ENCODE results near the gene EPB41L4A.
"Not testable (repeated sequence)": the region's sequence is repeated elsewhere in the genome, so short reads cannot be mapped to it uniquely, and the experiment has no call there.

Gene EPB41L4A

DNA sequence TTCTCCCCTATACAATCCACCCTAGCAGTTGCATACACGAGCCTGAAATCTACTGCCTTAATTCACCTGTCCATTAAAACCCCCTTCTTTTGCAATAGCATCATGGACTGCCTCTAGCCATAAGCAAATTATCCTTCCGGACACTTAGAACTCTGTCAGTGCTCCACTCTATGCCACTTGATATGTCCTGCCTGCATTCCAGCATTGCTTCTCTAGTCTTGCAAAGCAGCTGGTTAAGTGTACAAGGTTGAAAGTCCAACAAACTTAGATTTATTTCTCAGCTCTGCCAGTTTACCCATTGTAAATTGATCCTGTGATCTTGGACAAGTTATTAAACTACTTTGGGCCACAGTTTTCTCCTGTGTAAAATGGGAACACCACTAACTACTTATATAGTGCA, 197.9 kb downstream of the EPB41L4A start:
- H3K36me3 Mint-ChIP-seq (ENCODE audit: low read depth), result no peaks in the 10 kb centered on the region
- H3K9me3 Mint-ChIP-seq, result no peaks in the 10 kb centered on the region
- H3K27ac Mint-ChIP-seq, result no peak overlapping the region
- H3K27me3 Mint-ChIP-seq (ENCODE audit: low read depth), result peaks cover 5% of the 10 kb centered on the region
- H3K4me3 Mint-ChIP-seq, result no peak overlapping the region
- no peaks in the 10 kb centered on the region for H3K4me1 Mint-ChIP-seq (ENCODE audit: low read depth)

DNA sequence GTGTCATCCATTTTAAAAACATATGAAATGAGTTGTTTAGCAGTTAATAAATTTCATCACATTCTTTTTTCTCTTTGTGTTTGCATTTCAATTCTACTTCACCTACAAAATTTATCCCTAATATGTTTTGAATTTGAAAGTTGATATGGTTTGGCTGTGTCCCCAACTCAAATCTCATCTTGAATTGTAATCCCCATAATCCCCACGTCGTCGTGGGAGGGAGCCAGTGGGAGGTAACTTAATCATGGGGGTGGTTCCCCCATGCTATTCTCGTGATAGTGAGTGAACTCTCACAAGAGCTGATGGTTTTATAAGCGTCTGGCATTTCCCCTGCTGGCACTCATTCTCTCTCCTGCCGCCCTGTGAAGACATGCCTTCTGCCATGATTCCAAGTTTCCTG, 200.1 kb downstream of the EPB41L4A start:
- Mint-ChIP-seq H3K36me3 (ENCODE audit: low read depth) (no peaks in the 10 kb centered on the region), H3K27ac (no peak overlapping the region), H3K9me3 (no peaks in the 10 kb centered on the region), H3K27me3 (ENCODE audit: low read depth) (peaks cover 5% of the 10 kb centered on the region), H3K4me1 (ENCODE audit: low read depth) (no peaks in the 10 kb centered on the region), H3K4me3 (no peak overlapping the region)

DNA sequence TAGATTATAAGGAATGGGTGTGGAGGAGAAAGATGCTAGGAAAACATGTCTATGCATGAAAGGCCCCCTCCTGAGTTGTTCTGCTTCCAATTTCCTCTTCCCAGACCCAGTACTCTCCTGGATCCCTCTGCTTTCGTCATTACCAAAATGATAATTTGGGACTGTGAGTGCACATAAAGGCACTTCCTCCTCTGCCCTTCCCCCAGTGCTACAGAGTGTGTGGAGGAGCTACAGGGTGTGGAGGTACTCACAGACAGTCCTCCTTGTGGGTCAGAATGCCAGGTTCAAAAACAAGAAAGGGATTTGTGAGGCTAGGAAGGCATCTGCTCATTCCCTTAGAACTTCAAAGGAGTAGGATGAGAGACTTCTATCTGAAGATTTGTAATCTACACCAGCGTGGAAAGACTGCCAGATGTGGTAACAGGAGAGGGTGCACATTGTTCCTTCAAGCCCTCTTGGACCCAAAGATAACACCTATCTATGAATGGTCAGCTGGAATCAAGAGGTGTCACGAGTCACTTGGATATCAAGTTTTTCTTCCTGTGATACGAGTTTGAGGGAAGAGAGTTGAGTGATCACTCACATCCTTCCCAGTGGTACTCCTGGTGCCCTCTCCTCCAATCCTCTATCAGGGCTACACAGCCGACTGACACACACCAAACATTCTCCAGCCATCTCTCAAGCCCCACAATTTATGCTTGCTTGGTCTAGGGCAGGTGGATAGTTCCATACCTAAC, 201.1 kb downstream of the EPB41L4A start:
- Mint-ChIP-seq H3K27ac (no peak overlapping the region), H3K36me3 (ENCODE audit: low read depth) (no peaks in the 10 kb centered on the region), H3K27me3 (ENCODE audit: low read depth) (peaks cover 5% of the 10 kb centered on the region), H3K4me3 (no peak overlapping the region), H3K4me1 (ENCODE audit: low read depth) (no peaks in the 10 kb centered on the region), H3K9me3 (no peaks in the 10 kb centered on the region)

DNA sequence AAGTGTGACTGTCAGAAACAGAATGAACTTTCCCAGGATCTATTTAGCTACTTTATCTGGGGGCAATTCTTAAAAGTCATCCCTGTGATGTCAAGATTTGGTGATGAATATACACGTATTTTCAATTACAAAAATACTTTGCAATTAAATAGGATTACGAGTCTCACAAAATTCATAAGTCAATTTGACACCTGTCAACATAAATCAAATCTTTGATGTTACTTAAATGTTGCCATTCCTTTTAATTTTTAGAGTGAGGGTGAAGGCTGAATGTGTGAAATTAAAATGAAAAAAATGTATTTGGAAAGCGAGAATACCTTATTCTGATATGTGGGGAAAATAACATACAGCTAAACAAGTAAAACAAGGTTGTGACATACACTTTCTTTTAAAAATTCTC, 202.9 kb downstream of the EPB41L4A start:
- no peak overlapping the region for H3K27ac Mint-ChIP-seq
- H3K36me3 Mint-ChIP-seq (ENCODE audit: low read depth), result no peaks in the 10 kb centered on the region
- H3K27me3 Mint-ChIP-seq (ENCODE audit: low read depth), result peaks cover 5% of the 10 kb centered on the region
- H3K9me3 Mint-ChIP-seq, result no peaks in the 10 kb centered on the region
- H3K4me1 Mint-ChIP-seq (ENCODE audit: low read depth), result no peaks in the 10 kb centered on the region
- no peak overlapping the region for H3K4me3 Mint-ChIP-seq

DNA sequence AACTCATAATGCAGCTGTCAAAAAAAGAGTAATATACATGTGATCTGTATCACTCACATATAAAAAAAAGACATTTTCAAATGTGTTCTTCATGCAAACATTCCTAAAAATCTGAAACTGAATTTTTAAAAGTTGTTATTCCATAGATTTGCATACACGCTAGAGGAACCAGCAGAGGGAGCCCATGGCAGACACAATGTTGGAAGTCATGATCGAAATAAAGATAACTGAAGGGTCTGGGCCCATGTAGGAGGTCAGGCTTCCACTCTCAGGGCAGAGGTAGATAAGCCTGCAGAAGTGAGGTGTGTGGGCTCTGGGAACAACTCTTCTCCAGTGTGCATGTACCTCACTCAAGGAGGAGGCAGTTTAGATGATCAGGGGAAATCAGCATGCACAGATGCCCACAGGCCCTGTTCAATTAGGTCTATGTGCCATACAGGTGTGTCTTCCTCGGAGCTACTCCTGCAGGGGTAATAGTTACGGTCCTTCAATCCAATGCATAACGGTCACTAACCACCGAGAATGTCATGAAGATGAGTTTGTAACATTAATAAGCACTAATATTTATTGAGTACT, 208.6 kb downstream of the EPB41L4A start:
- Mint-ChIP-seq H3K27me3 (ENCODE audit: low read depth) (peaks cover 4% of the 10 kb centered on the region), H3K9me3 (no peaks in the 10 kb centered on the region), H3K36me3 (ENCODE audit: low read depth) (no peaks in the 10 kb centered on the region), H3K4me3 (no peak overlapping the region), H3K4me1 (ENCODE audit: low read depth) (no peaks in the 10 kb centered on the region), H3K27ac (no peak overlapping the region)

DNA sequence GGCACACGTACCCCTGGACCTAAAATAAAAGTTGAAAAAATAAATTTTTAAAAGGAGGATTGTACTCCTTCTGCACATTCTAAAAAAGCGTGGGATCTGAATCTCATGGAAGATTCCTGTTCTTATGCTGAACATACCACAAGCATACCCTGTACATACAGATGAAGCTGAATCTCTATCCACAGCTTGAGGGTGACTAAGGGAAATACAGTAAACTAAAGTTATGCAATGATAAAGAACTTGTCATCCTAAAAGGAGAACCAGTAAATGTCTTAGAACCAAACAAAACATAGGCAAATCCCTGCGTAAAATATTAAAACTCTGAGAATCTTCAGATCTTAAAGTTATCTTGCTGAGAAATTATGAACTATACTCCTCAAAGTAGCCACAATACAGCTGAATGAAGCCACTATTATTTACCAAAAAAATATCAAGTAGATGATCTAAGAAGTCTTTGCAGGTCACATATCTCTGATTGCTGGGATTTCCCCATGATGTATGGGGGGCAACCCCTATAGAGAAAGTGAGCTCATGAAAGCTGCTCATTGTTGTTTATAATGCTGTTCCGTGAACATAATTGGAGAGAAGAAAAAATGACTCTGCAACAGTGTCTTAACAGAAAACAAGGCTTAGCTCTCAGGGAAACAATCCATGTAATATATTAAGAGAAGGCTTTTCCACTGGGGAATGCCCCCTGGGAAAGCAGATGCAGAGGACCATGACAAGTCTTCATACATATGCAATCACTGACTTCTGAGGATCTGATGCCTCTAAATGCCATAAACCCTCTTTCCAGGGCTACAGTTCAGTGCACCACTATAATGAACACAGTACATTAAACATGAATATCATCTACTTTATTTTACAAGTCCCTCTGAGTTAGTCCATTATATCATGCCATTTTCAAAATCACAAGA, 210.1 kb downstream of the EPB41L4A start:
- H3K4me3 Mint-ChIP-seq, result no peak overlapping the region
- no peaks in the 10 kb centered on the region for H3K4me1 Mint-ChIP-seq (ENCODE audit: low read depth)
- H3K27ac Mint-ChIP-seq, result no peak overlapping the region
- H3K27me3 Mint-ChIP-seq (ENCODE audit: low read depth), result peaks cover 4% of the 10 kb centered on the region
- H3K36me3 Mint-ChIP-seq (ENCODE audit: low read depth), result no peaks in the 10 kb centered on the region
- H3K9me3 Mint-ChIP-seq, result no peaks in the 10 kb centered on the region

DNA sequence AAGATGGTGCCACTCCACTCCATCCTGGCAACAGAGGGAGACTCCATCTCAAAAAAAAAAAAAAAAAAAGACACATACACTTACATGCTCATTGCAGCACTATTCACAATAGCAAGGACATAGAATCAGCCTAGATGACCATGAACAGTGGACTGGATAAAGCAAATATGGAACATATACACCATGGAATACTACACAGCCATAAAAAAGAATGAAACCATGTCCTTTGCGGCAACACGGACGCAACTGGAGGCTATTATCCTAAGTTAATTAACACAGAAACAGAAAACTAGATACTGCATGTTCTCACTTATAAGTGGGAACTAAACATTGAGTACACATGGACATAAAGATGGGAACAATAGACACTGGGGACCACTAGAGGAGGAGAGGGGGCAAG, 210.9 kb downstream of the EPB41L4A start:
- not testable (repeated sequence) for H3K4me1 Mint-ChIP-seq (ENCODE audit: low read depth); H3K9me3 Mint-ChIP-seq

DNA sequence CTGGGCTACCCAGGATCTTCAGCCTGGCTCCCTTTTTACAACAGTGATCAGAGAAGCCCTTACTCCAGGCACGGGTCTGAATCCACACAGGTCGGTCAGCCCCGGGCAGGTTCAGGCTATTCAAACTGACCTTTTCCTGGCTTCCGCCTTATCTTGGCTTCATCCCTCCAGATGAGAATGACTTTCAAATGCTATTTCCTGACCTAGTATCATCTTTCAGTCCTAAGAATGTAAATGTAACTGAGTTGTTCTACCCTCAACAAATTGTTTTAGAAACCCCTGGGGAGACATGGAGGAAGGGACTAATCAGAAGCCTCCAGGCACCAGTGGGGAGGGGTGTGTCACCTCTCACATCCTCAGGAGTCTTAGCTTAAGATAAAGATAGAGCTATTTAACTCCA, 213.2 kb downstream of the EPB41L4A start:
- H3K9me3 Mint-ChIP-seq, result no peaks in the 10 kb centered on the region
- no peaks in the 10 kb centered on the region for H3K4me1 Mint-ChIP-seq (ENCODE audit: low read depth)
- H3K27me3 Mint-ChIP-seq (ENCODE audit: low read depth), result peaks cover 4% of the 10 kb centered on the region
- H3K4me3 Mint-ChIP-seq, result no peak overlapping the region
- H3K27ac Mint-ChIP-seq, result no peak overlapping the region
- H3K36me3 Mint-ChIP-seq (ENCODE audit: low read depth), result no peaks in the 10 kb centered on the region

More for the DNA sequence above, 210.9 kb downstream of the EPB41L4A start:
- not testable (repeated sequence) for H3K36me3 Mint-ChIP-seq (ENCODE audit: low read depth); H3K4me3 Mint-ChIP-seq; H3K27me3 Mint-ChIP-seq (ENCODE audit: low read depth); H3K27ac Mint-ChIP-seq

DNA sequence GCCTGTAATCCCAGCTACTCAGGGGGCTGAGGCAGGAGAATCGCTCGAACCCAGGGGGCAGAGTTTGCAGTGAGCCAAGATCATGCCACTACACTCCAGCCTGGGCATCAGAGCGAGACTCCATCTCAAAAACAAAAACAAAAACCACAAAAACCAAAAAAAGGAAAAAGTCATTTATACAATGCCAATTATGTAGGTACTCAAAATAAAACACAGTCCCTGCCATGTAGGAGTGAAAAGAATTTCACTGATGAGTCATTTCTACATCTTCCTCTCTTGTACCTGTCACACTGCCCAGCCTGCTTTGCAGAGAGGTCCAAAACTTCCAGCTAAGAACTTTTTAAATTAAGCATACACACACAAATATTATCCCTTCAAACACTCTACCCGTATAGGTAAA, 215.8 kb downstream of the EPB41L4A start:
- Mint-ChIP-seq H3K4me1 (ENCODE audit: low read depth) (no peaks in the 10 kb centered on the region), H3K27ac (no peak overlapping the region), H3K4me3 (no peak overlapping the region), H3K36me3 (ENCODE audit: low read depth) (no peaks in the 10 kb centered on the region), H3K9me3 (no peaks in the 10 kb centered on the region), H3K27me3 (ENCODE audit: low read depth) (peaks cover 4% of the 10 kb centered on the region)

DNA sequence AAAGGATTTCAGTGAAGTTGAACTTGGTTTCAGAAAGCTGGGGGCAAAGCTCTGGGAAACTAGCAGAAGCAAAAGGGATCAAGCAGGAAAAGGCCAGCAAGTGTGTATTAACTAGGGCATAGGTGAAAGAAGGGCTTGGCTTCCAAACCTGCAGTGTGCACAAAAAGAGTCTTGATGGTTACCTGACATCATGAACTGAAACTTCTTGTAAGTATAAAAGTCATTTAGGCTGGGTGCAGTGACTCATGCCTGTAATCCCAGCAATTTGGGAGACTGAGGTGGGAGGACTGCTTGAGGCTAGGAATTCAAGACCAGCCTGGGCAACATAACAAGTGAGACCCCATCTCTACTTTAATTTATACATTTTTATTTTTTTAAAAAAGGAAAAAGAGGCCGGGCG, 216.4 kb downstream of the EPB41L4A start:
- Mint-ChIP-seq H3K27me3 (ENCODE audit: low read depth) (peaks cover 4% of the 10 kb centered on the region), H3K4me1 (ENCODE audit: low read depth) (no peaks in the 10 kb centered on the region), H3K9me3 (no peaks in the 10 kb centered on the region), H3K4me3 (no peak overlapping the region), H3K36me3 (ENCODE audit: low read depth) (no peaks in the 10 kb centered on the region), H3K27ac (no peak overlapping the region)

DNA sequence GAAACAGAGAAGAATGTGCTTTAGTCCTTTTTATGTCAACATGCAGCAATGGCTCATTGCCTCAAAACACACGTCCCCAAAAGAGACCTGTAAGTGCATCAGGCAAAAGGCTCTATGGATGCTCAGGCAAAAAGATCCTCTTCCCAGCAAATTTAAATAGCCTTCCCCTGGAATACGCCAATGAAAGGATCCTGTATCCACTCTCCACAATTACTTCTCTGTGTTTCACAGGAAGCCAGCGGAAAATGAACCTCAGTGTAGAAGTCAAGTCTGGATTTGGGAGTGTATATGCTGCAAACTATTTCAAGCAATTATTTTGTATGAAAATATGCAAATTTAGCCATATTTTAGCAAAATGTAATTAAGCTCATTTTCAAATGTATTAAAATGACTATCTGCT, 217.9 kb downstream of the EPB41L4A start:
- Mint-ChIP-seq H3K36me3 (ENCODE audit: low read depth) (no peaks in the 10 kb centered on the region), H3K4me1 (ENCODE audit: low read depth) (no peaks in the 10 kb centered on the region), H3K4me3 (no peak overlapping the region), H3K27me3 (ENCODE audit: low read depth) (no peaks in the 10 kb centered on the region), H3K9me3 (no peaks in the 10 kb centered on the region), H3K27ac (no peak overlapping the region)

DNA sequence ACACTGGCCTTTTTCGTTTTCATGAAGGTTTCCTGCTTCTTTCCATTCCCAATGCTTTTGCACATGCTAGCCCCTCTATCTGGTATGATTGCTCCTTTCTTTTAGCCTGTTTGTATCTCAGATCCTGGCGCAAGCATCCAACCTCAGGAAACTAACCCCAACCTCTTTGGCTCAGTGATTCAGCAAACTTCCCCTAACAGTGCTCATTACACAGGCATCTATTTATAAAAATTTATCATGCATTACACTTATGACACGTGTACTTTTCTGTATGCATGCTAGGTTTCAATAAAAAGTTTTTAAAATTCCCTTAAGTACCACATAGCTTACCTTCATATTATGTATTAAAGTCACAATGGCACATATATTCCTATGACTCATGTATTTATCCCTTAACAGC, 218.9 kb downstream of the EPB41L4A start:
- Mint-ChIP-seq H3K27me3 (ENCODE audit: low read depth) (no peaks in the 10 kb centered on the region), H3K4me1 (ENCODE audit: low read depth) (no peaks in the 10 kb centered on the region), H3K9me3 (no peaks in the 10 kb centered on the region), H3K27ac (no peak overlapping the region), H3K36me3 (ENCODE audit: low read depth) (no peaks in the 10 kb centered on the region), H3K4me3 (no peak overlapping the region)

DNA sequence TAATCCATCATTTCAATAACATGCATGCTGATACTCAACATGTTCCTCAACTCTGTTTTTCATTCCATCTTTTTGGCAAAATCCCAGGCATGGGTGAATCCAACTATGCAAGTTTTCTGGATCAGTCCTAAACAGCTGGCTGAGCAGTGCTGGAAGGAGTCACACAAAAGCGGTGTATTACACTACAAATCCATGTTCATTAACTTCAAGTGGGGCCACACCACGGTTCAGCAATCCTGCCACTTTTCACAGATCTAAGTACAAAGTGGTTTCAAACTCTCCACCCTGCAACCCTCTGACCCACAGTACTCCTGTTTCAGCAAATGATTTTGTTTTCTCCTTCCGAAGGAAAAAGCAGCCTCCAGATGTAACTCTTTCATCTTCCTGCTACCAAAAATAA, 222.5 kb downstream of the EPB41L4A start:
- H3K9me3 Mint-ChIP-seq, result no peaks in the 10 kb centered on the region
- H3K27me3 Mint-ChIP-seq (ENCODE audit: low read depth), result no peaks in the 10 kb centered on the region
- H3K36me3 Mint-ChIP-seq (ENCODE audit: low read depth), result no peaks in the 10 kb centered on the region
- H3K4me3 Mint-ChIP-seq, result no peak overlapping the region
- H3K4me1 Mint-ChIP-seq (ENCODE audit: low read depth), result no peaks in the 10 kb centered on the region
- no peak overlapping the region for H3K27ac Mint-ChIP-seq

DNA sequence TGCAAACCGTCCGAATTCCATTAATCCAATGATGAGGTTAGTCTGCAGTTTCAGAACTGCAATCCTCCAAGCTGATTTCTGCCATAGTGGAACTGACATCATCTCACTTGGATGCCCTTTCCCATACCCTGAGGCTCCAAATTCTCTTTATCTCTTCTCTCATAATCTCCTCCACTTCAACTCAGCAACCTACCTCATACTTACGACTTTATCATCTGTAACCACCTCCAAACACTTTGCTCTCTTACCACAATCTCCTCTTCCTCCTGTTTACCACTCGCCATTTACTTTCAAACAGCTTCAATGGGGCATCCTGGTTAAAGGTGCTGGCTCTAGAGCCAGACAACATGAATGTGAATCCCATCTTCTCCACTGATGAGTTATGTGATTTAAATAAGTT, 223.2 kb downstream of the EPB41L4A start:
- Mint-ChIP-seq H3K4me1 (ENCODE audit: low read depth) (no peaks in the 10 kb centered on the region), H3K36me3 (ENCODE audit: low read depth) (no peaks in the 10 kb centered on the region), H3K4me3 (no peak overlapping the region), H3K9me3 (no peaks in the 10 kb centered on the region), H3K27me3 (ENCODE audit: low read depth) (no peaks in the 10 kb centered on the region), H3K27ac (no peak overlapping the region)

DNA sequence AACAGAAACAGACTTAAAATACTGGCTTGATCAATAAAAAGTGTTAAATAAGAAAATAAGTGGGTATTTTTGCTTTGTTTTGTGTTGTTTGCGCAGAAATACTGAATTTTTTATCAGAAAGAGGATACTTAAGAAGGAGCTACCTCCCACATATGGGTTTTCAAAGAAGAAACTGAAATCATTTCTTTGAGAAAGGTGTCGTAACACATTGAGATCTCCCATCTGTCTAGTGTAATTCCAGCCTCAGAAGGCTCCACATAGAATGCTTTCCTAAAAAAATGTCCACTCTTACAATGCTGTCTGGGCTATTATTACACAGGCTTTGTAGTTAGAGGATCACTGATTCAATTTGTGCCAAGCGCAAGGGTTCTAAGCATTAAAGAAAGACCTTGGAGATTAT, 226.2 kb downstream of the EPB41L4A start:
- Mint-ChIP-seq H3K4me3 (no peak overlapping the region), H3K36me3 (ENCODE audit: low read depth) (no peaks in the 10 kb centered on the region), H3K27me3 (ENCODE audit: low read depth) (peaks cover 12% of the 10 kb centered on the region), H3K27ac (no peak overlapping the region), H3K9me3 (no peaks in the 10 kb centered on the region), H3K4me1 (ENCODE audit: low read depth) (no peaks in the 10 kb centered on the region)

Measured in T-helper 1 cell treated with Interleukin-12 subunit alpha and Interleukin-12 subunit beta and Interleukin-4 antibody, amounts not matched to agents 30 μg/mL and 1 μg/mL, for 36 hours (primary cell).